Measurements from ENCODE around the gene CHL1. TPM values are rescaled to one million over a fixed set of nuclear protein-coding genes. Genes with fewer than 3 reads are reported as not detected.
"Not testable (repeated sequence)": the region's sequence is repeated elsewhere in the genome, so short reads cannot be mapped to it uniquely, and the experiment has no call there.

CHL1 gene
- total RNA-seq, 1 donor from 2014 or later: 0.49 TPM

- Histone ChIP-seq H3K36me3 (no peaks in the 10 kb centered on the region), H4K20me1 (ENCODE audit: low read depth) (no peaks in the 10 kb centered on the region), H3K27me3 (no peaks in the 10 kb centered on the region), H3K9me3 (ENCODE audit: low read depth) (no peaks in the 10 kb centered on the region), H3K79me2 (ENCODE audit: low read depth) (no peaks in the 10 kb centered on the region), H3K9ac (no peak overlapping the region), H3K4me1 (no peaks in the 10 kb centered on the region), H3K27ac (no peak overlapping the region), H2AFZ (replicated peaks) (no peak overlapping the region), H3K4me3 (no peak overlapping the region), H3K4me2 (no peak overlapping the region), H3F3A (ENCODE audit: low read depth) (no peaks in the 10 kb centered on the region)
- peaks cover 10% of the 10 kb centered on the region for H3K36me3 Mint-ChIP-seq
- no peaks in the 10 kb centered on the region for H3K27me3 Mint-ChIP-seq (ENCODE audit: insufficient read depth, low read depth)
- no peaks in the 10 kb centered on the region for H3K4me1 Mint-ChIP-seq
- peaks cover 9% of the 10 kb centered on the region for H3K9me3 Mint-ChIP-seq
- DNase-seq (ENCODE audit: low spot score): no peak
- no peak overlapping the region for H3K27ac Mint-ChIP-seq
- TF ChIP-seq EZH2 (IDR thresholded peaks at IDR 0.05): no peak
- H3K4me3 Mint-ChIP-seq: no peak overlapping the region
Observed at GRCh38 chr3:364287-364686, 167.7 kb downstream of the CHL1 start.

- H3K4me3 ChIP-seq: no peak overlapping the region
- H3K4me1 ChIP-seq: no peaks in the 10 kb centered on the region
- H3K4me3 Mint-ChIP-seq: no peak overlapping the region
- TF ChIP-seq EZH2phosphoT487 (IDR thresholded peaks at IDR 0.05): no peak
- TF ChIP-seq, protein P1, sequence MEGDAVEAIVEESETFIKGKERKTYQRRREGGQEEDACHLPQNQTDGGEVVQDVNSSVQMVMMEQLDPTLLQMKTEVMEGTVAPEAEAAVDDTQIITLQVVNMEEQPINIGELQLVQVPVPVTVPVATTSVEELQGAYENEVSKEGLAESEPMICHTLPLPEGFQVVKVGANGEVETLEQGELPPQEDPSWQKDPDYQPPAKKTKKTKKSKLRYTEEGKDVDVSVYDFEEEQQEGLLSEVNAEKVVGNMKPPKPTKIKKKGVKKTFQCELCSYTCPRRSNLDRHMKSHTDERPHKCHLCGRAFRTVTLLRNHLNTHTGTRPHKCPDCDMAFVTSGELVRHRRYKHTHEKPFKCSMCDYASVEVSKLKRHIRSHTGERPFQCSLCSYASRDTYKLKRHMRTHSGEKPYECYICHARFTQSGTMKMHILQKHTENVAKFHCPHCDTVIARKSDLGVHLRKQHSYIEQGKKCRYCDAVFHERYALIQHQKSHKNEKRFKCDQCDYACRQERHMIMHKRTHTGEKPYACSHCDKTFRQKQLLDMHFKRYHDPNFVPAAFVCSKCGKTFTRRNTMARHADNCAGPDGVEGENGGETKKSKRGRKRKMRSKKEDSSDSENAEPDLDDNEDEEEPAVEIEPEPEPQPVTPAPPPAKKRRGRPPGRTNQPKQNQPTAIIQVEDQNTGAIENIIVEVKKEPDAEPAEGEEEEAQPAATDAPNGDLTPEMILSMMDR (IDR thresholded peaks at IDR 0.05): no peak
- TF ChIP-seq EZH2 (IDR thresholded peaks at IDR 0.05): no peak
- no peak overlapping the region for H2AFZ ChIP-seq (replicated peaks)
- no peak overlapping the region for H3K27ac Mint-ChIP-seq
- no peaks in the 10 kb centered on the region for H3K36me3 ChIP-seq
- peaks cover 17% of the 10 kb centered on the region for H3K9me3 Mint-ChIP-seq
- no peak overlapping the region for H3K9ac ChIP-seq
- H3K27me3 ChIP-seq: no peaks in the 10 kb centered on the region
- no peaks in the 10 kb centered on the region for H4K20me1 ChIP-seq (ENCODE audit: low read depth)
- no peaks in the 10 kb centered on the region for H3K9me3 ChIP-seq (ENCODE audit: low read depth)
- H3K36me3 Mint-ChIP-seq: peaks cover 10% of the 10 kb centered on the region
- H3K4me2 ChIP-seq: no peak overlapping the region
- no peak for DNase-seq (ENCODE audit: low spot score)
- no peaks in the 10 kb centered on the region for H3K79me2 ChIP-seq (ENCODE audit: low read depth)
- H3F3A ChIP-seq (ENCODE audit: low read depth): no peaks in the 10 kb centered on the region
- no peaks in the 10 kb centered on the region for H3K4me1 Mint-ChIP-seq
- H3K27me3 Mint-ChIP-seq (ENCODE audit: insufficient read depth, low read depth): no peaks in the 10 kb centered on the region
- H3K27ac ChIP-seq: no peak overlapping the region
Observed at GRCh38 chr3:365268-365667, 168.7 kb downstream of the CHL1 start.

DNA sequence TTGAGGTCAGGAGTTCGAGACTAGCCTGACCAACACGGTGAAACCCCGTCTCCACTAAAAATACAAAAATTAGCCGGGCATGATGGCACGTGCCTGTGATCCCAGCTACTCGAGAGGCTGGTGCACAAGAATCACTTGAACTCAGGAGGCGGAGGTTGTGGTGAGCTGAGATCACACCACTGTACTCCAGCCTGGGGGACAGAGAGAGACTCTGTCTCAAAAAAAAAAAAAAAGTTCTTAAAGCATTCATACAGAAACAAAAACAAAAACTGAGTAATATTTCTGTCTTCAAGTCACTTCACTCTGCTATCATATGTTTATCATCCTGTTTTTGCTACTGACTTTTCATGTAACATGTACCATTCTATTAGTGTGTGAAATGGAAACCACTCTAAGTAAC lies 169.7 kb downstream of the CHL1 start:
- H3K36me3 Mint-ChIP-seq: peaks cover 10% of the 10 kb centered on the region
- H3K9ac ChIP-seq; H3K27ac Mint-ChIP-seq; H3K4me1 Mint-ChIP-seq; H3K4me1 ChIP-seq; H3K36me3 ChIP-seq; H3K4me3 Mint-ChIP-seq; H3K9me3 ChIP-seq (ENCODE audit: low read depth); H3K27me3 Mint-ChIP-seq (ENCODE audit: insufficient read depth, low read depth); H3K27ac ChIP-seq; H3F3A ChIP-seq (ENCODE audit: low read depth); H3K79me2 ChIP-seq (ENCODE audit: low read depth); H4K20me1 ChIP-seq (ENCODE audit: low read depth); H3K4me2 ChIP-seq; H2AFZ ChIP-seq (replicated peaks); DNase-seq (ENCODE audit: low spot score); H3K4me3 ChIP-seq; H3K27me3 ChIP-seq: not testable (repeated sequence)
- H3K9me3 Mint-ChIP-seq: peaks cover 24% of the 10 kb centered on the region

GRCh38 chr3:373193-373779 lies 176.7 kb downstream of the CHL1 start:
- H3K9me3 ChIP-seq (ENCODE audit: low read depth): no peaks in the 10 kb centered on the region

More at GRCh38 chr3:373193-373779, 176.7 kb downstream of the CHL1 start:
- Histone ChIP-seq H3K36me3 (no peaks in the 10 kb centered on the region), H3K4me2 (no peak overlapping the region), H3K4me1 (no peaks in the 10 kb centered on the region), H3K79me2 (ENCODE audit: low read depth) (no peaks in the 10 kb centered on the region), H2AFZ (replicated peaks) (no peak overlapping the region), H3K4me3 (no peak overlapping the region), H3K27me3 (no peaks in the 10 kb centered on the region), H3K9ac (no peak overlapping the region), H4K20me1 (ENCODE audit: low read depth) (no peaks in the 10 kb centered on the region), H3K27ac (no peak overlapping the region), H3F3A (ENCODE audit: low read depth) (no peaks in the 10 kb centered on the region)
- DNase-seq (ENCODE audit: low spot score): peak; percentile 21
- H3K27ac Mint-ChIP-seq: no peak overlapping the region
- H3K9me3 Mint-ChIP-seq: peaks cover 31% of the 10 kb centered on the region
- TF ChIP-seq, protein P1 (IDR thresholded peaks at IDR 0.05): no peak
- TF ChIP-seq EZH2phosphoT487 (IDR thresholded peaks at IDR 0.05): no peak
- TF ChIP-seq EZH2 (IDR thresholded peaks at IDR 0.05): no peak
- H3K36me3 Mint-ChIP-seq: peaks cover 3% of the 10 kb centered on the region
- H3K4me3 Mint-ChIP-seq: no peak overlapping the region
- peaks cover 13% of the 10 kb centered on the region for H3K4me1 Mint-ChIP-seq
- H3K27me3 Mint-ChIP-seq (ENCODE audit: insufficient read depth, low read depth): peaks cover 4% of the 10 kb centered on the region
